Neural cell (in vitro differentiated cells): ENCODE measurements around the gene IL23R. TPM values are rescaled to one million over a fixed set of nuclear protein-coding genes. Genes with fewer than 3 reads are reported as not detected.
A peak's percentile ranks its signal among the peaks of the same experiment; 100 is the strongest.

Source experiments
- H2AFZ ChIP-seq: fragments of 200-600, 300-800 bp; sonication (generic), shearing (Covaris generic); 2 replicates; pipeline ENCODE4 v1.6.0; 2014; ENCODE audit warnings: low read depth, mild to moderate bottlenecking, antibody characterized with exemption, low read length, moderate library complexity
- H3F3A ChIP-seq: fragments of 200-600 bp; shearing (Covaris generic); 2 replicates; pipeline ENCODE4 v1.6.1; 2016; ENCODE audit warnings: mild to moderate bottlenecking, moderate library complexity, mixed read lengths, antibody characterized with exemption, low read length; ENCODE audit not compliant: insufficient read depth, poor library complexity, severe bottlenecking
- H3K27ac ChIP-seq: fragments of 200-600, 300-800 bp; sonication (generic), shearing (Covaris generic); 2 replicates; pipeline ENCODE4 v1.5.1; 2014; ENCODE audit warnings: mild to moderate bottlenecking, low read length, moderate library complexity
- H3K27me3 ChIP-seq: fragments of 300-800, 200-600 bp; sonication (generic), shearing (Covaris generic); 2 replicates; pipeline ENCODE4 v1.6.0; 2014; ENCODE audit warnings: mild to moderate bottlenecking, low read depth, low read length, moderate library complexity; ENCODE audit not compliant: insufficient read depth
- H3K36me3 ChIP-seq: fragments of 300-800, 200-600 bp; sonication (generic), shearing (Covaris generic); 2 replicates; pipeline ENCODE4 v1.5.1; 2014; ENCODE audit warnings: mild to moderate bottlenecking, antibody characterized with exemption, low read length, moderate library complexity; ENCODE audit not compliant: insufficient read depth
- H3K4me2 ChIP-seq: fragments of 300-800, 200-600 bp; sonication (generic), shearing (Covaris generic); 2 replicates; pipeline ENCODE4 v1.6.0; 2014; ENCODE audit warnings: mild to moderate bottlenecking, low read length
- H3K4me3 ChIP-seq: fragments of 300-800, 200-600 bp; sonication (generic), shearing (Covaris generic); 2 replicates; pipeline ENCODE4 v1.5.1; 2014; ENCODE audit warnings: mild to moderate bottlenecking, low read length, moderate library complexity
- H3K79me2 ChIP-seq: fragments of 200-600 bp; shearing (Covaris generic); replicated peaks from 2 replicates; pipeline ENCODE4 v1.6.0; 2014; ENCODE audit warnings: mild to moderate bottlenecking, low read length, moderate library complexity; ENCODE audit not compliant: insufficient read depth
- H3K9ac ChIP-seq: fragments of 300-800, 200-600 bp; sonication (generic), shearing (Covaris generic); 2 replicates; pipeline ENCODE4 v1.6.1; 2016; ENCODE audit warnings: mild to moderate bottlenecking, low read length, mixed read lengths
- H3K9me2 ChIP-seq: fragments of 200-600 bp; shearing (Covaris generic); 2 replicates; pipeline ENCODE4 v1.6.1; 2016; ENCODE audit warnings: mild to moderate bottlenecking, low read length, mixed read lengths; ENCODE audit not compliant: insufficient read depth
- H3K9me3 ChIP-seq: fragments of 200-600, 300-800 bp; sonication (generic), shearing (Covaris generic); 2 replicates; pipeline ENCODE4 v1.6.1; 2016; ENCODE audit warnings: mild to moderate bottlenecking, mixed run types, low read length, moderate library complexity, mixed read lengths
- H4K20me1 ChIP-seq: fragments of 200-600 bp; shearing (Covaris generic); 2 replicates; pipeline ENCODE4 v1.6.1; 2016; ENCODE audit warnings: mild to moderate bottlenecking, mixed run types; ENCODE audit not compliant: insufficient read depth
- EP300 ChIP-seq: fragments of 450-650 bp; conservative IDR thresholded peaks from 2 replicates; pipeline ENCODE4 v1.6.1; 2014; ENCODE audit warnings: antibody characterized with exemption, mild to moderate bottlenecking, moderate library complexity; ENCODE audit not compliant: poor library complexity, severe bottlenecking
- EZH2 ChIP-seq: fragments of 200-600, 300-800 bp; shearing (Covaris generic), sonication (generic); IDR thresholded peaks from 2 replicates; pipeline ENCODE4 v1.6.1; 2014; ENCODE audit warnings: antibody characterized with exemption, low read length, borderline replicate concordance, mild to moderate bottlenecking; ENCODE audit not compliant: insufficient read depth, poor library complexity, severe bottlenecking
- MXI1 ChIP-seq: fragments of 450-650 bp; conservative IDR thresholded peaks from 2 replicates; pipeline ENCODE4 v1.6.1; 2014; ENCODE audit warnings: antibody characterized with exemption, mild to moderate bottlenecking; ENCODE audit not compliant: poor library complexity, severe bottlenecking
- POLR2AphosphoS5 ChIP-seq: IDR thresholded peaks from 2 replicates; pipeline ENCODE4 v1.6.1; 2012
- RAD21 ChIP-seq: fragments of 450-650 bp; conservative IDR thresholded peaks from 2 replicates; pipeline ENCODE4 v1.6.1; 2014; ENCODE audit warnings: antibody characterized with exemption, mild to moderate bottlenecking, moderate library complexity
- SMC3 ChIP-seq: fragments of 450-650 bp; conservative IDR thresholded peaks from 2 replicates; pipeline ENCODE4 v1.6.1; 2014; ENCODE audit warnings: antibody characterized with exemption, mild to moderate bottlenecking, moderate library complexity; ENCODE audit not compliant: poor library complexity
- TAF1 ChIP-seq: IDR thresholded peaks from 2 replicates; pipeline ENCODE4 v1.6.1; 2012; ENCODE audit warnings: low read depth
- polyA plus RNA-seq: library from polyadenylated mRNA; depleted of rRNA; stranded (reverse); fragments of >200 nt; gene quantifications from 2 replicates; pipeline ENCODE4 v1.2.3, GENCODE V29; 2014
- TF ChIP-seq, protein P1 (sequence below): fragments of 450-650 bp; IDR thresholded peaks from 2 replicates; pipeline ENCODE4 v1.5.1; 2014; ENCODE audit warnings: antibody characterized with exemption, mild to moderate bottlenecking, moderate library complexity; ENCODE audit not compliant: poor library complexity, severe bottlenecking
- TF ChIP-seq, protein P2 (sequence below): IDR thresholded peaks from 2 replicates; pipeline ENCODE4 v1.6.1; 2012; ENCODE audit warnings: borderline replicate concordance

The IL23R gene
- polyA plus RNA-seq, 1 donor from 2014 or later = not detected

DNA sequence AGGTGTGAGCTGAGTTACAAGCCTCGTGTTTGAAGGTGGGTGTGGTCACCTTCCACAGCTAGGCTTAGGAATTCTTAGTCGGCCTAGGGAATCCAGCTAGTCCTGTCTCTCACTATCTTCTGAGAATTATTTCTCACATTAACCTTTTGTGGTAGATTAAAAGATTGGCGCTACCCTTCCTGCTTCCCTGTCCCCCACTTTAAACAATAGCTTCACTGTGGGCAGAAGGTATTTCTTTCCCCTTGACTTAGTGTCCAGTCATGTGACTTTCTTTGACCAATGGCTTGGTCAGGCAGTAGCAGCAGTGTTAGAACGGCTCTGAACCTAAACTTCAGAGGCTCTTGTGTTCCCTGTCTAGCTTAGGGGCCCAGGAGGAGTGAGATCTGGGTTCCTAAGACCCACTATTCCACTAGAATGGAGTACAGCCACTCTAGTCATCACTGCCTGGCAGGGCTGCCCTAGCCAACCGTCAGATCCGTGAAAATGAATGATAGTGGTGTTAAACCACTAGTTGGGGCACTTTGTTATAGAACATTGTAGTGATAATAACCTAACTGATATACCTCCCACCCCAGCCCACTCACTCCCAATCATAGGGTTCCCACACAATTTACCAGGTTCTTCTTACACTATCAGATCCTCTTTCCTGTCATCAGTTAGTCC, 17.6 kb upstream of the IL23R start:
- Histone ChIP-seq H3K9ac (no peak overlapping the region), H3K79me2 (no peaks in the 10 kb centered on the region)

DNA sequence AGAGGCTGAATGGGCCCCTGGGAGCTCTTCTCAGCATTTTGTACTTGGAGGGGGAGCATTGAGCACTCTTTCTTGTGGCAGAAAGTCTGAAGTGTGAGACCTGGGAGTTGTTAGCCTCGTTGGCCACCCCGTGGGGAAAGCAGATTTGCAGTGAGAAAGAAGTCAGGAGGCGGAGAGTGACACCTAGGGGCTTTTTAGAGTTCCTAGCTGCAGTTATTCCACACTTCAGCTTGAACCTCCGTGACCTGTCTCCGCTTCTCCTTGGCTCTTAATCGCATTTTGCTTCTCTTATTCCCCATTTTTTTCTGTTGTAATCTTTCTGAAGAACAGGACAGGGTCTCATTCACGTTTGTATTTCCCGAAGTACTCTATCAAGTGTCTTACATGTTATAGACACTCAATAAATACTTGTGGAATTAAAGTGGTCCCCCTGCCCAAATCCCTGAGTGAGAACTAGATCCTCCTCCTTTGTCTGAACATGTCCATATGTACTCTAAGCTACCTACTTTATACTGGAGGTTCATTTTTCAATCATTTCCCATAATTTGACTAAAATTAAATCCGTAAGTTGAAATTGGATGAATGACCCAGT, 17.0 kb upstream of the IL23R start:
- Histone ChIP-seq H3K27me3 (no peaks in the 10 kb centered on the region), H3K36me3 (no peaks in the 10 kb centered on the region), H3K9ac (no peak overlapping the region), H3K9me3 (no peaks in the 10 kb centered on the region), H3K9me2 (no peaks in the 10 kb centered on the region), H3K27ac (no peak overlapping the region), H3K79me2 (no peaks in the 10 kb centered on the region), H3K4me3 (no peak overlapping the region), H4K20me1 (no peaks in the 10 kb centered on the region), H3K4me2 (no peak overlapping the region), H2AFZ (no peak overlapping the region), H3F3A (no peaks in the 10 kb centered on the region)
- TF ChIP-seq, protein P1, sequence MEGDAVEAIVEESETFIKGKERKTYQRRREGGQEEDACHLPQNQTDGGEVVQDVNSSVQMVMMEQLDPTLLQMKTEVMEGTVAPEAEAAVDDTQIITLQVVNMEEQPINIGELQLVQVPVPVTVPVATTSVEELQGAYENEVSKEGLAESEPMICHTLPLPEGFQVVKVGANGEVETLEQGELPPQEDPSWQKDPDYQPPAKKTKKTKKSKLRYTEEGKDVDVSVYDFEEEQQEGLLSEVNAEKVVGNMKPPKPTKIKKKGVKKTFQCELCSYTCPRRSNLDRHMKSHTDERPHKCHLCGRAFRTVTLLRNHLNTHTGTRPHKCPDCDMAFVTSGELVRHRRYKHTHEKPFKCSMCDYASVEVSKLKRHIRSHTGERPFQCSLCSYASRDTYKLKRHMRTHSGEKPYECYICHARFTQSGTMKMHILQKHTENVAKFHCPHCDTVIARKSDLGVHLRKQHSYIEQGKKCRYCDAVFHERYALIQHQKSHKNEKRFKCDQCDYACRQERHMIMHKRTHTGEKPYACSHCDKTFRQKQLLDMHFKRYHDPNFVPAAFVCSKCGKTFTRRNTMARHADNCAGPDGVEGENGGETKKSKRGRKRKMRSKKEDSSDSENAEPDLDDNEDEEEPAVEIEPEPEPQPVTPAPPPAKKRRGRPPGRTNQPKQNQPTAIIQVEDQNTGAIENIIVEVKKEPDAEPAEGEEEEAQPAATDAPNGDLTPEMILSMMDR = peak; percentile 78
- TF ChIP-seq EP300 (no peak), EZH2 (no peak), SMC3 (peak; percentile 78), RAD21 (peak; percentile 80)

More for the DNA sequence above, 17.6 kb upstream of the IL23R start:
- Histone ChIP-seq H3K27ac (no peak overlapping the region), H3K4me2 (no peak overlapping the region), H3K36me3 (no peaks in the 10 kb centered on the region), H4K20me1 (no peaks in the 10 kb centered on the region), H3K9me2 (no peaks in the 10 kb centered on the region), H2AFZ (no peak overlapping the region), H3K4me3 (no peak overlapping the region), H3F3A (no peaks in the 10 kb centered on the region), H3K27me3 (no peaks in the 10 kb centered on the region), H3K9me3 (no peaks in the 10 kb centered on the region)
- TF ChIP-seq, protein P2, sequence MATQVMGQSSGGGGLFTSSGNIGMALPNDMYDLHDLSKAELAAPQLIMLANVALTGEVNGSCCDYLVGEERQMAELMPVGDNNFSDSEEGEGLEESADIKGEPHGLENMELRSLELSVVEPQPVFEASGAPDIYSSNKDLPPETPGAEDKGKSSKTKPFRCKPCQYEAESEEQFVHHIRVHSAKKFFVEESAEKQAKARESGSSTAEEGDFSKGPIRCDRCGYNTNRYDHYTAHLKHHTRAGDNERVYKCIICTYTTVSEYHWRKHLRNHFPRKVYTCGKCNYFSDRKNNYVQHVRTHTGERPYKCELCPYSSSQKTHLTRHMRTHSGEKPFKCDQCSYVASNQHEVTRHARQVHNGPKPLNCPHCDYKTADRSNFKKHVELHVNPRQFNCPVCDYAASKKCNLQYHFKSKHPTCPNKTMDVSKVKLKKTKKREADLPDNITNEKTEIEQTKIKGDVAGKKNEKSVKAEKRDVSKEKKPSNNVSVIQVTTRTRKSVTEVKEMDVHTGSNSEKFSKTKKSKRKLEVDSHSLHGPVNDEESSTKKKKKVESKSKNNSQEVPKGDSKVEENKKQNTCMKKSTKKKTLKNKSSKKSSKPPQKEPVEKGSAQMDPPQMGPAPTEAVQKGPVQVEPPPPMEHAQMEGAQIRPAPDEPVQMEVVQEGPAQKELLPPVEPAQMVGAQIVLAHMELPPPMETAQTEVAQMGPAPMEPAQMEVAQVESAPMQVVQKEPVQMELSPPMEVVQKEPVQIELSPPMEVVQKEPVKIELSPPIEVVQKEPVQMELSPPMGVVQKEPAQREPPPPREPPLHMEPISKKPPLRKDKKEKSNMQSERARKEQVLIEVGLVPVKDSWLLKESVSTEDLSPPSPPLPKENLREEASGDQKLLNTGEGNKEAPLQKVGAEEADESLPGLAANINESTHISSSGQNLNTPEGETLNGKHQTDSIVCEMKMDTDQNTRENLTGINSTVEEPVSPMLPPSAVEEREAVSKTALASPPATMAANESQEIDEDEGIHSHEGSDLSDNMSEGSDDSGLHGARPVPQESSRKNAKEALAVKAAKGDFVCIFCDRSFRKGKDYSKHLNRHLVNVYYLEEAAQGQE = no peak
- TF ChIP-seq SMC3 (no peak), TAF1 (no peak), EZH2 (no peak), POLR2AphosphoS5 (no peak), RAD21 (no peak), EP300 (no peak), MXI1 (no peak)
- TF ChIP-seq, protein P1 = no peak
